Measurements from ENCODE around the gene ARFGAP1.
"Not testable (repeated sequence)": the region's sequence is repeated elsewhere in the genome, so short reads cannot be mapped to it uniquely, and the experiment has no call there.

The ARFGAP1 gene

DNA sequence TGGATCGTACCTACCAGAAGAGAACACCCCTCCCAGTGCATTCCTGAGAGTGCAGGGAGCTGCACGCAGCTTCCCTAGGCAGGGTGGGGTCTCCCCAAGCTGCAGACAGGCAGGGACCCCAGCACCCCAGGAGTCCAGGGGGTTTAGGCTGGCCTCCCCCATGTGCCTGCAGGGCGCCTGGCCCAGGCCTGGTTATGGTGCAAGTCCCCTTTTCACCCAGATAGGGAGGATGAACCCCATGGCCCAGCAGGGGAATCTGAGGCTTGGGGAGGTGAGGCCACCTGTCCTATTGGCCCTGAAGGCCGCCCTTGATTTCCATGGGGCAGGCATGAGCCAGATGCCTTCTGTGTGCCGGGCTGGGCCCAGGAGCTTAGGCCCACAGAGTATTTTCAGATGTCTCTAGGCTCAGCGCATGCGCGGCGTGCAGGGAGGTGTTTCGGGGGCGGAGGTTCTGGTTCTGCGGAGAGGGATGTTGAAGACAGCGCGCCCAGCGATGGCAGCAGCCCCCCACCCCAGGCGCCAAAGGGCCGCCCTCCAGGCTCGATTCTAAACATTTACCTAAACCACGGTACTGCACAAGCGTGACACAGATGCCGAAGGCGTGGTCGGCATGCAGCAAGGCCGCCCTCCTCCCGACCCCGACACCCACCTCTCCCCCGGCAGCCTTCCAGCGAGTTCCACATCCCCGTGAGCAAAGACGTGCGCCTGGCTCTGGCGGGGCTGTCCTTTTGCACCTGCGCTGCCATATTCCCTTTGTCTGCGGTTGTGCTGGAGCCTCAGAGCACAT, 49.7 kb downstream of the ARFGAP1 start:
- DNase-seq = no peak

GRCh38 chr20:63322933-63323273, 50.3 kb downstream of the ARFGAP1 start:
- DNase-seq = no peak

GRCh38 chr20:63323357-63323981, 50.9 kb downstream of the ARFGAP1 start:
- DNase-seq = no peak

DNA sequence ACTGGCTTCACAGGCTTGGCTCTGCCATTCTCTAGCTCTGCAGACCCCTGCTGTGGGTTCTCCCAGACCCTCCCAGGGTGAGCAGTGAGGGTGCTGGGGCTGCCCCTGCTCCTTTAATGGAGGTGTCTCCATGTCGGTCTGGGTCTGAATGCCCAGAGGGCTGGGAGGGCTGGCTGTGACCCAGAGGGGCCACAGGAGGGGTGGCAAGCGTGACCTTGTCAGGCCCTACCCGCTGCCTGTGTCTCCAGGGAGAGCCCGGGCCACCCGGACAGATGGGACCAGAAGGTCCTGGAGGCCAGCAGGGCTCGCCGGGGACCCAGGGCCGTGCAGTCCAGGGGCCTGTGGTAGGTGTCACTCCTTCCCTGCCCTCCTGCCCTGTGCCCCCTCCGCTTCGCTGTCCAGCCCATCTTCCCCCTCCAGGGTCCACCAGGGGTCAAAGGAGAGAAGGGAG, 52.4 kb downstream of the ARFGAP1 start:
- DNase-seq = no peak

DNA sequence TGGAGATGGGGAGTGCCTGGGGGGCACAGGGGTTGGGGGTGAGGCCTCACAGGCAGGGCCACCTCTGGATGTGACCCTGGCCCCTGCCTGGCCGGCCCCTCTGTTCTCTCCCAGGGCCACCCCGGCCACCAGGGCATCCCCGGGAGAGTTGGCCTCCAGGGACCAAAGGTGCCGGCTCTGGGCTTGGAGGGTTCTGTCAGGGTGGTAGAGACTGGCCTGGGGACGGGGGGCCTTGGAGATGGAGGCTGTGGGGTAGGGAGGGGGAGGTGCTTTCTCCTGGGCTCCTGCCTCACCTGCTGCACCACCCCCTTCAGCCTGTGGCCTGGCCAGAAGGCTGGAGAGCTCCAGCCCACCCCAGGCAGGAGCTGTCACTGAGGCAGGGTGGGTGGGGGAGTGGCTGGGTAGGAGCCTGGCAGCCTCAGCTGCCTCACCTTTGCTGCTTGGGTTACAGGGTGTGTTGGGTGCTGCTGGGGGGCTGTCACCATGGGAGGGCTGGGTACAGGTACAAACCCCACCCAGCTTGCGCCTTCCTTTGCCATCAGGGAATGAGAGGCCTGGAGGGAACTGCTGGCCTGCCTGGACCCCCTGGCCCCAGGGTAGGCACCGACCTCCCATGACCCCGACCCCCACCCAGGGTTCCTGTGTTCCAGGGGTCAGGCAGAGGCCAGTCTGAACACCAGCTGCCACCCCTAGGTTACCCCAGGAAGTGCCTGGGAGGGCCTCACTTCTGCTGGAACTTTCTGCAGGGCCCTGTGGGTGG, 53.1 kb downstream of the ARFGAP1 start:
- DNase-seq = no peak

- DNase-seq = no peak
These were observed 54.0 kb downstream of the ARFGAP1 start for GRCh38 chr20:63326314-63327230.

DNA sequence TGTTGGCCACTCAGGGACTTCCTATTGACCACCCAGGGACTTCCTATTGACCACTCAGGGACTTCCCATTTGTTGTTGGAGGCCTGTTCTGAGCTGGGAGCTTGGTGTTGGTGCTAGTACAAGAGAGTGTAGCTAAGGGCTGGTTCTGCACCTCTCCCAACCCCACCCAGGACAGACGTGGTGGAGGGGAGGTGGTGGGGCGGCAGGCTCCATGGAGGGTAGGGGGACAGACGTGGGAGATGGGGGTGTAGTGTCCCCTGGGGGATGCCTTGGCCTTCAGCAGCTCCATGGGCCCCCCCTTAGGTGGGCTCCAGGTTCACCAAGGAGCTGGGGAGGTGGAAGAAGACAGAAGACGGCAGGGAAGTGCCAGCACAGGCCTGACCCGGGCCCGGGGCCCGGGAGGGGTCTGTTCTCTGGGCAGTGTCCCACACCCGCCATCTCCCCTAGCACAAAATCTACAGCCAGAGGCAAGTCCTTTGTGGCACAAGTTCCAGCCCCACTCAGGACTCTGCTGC, 54.7 kb downstream of the ARFGAP1 start:
- DNase-seq = no peak

DNA sequence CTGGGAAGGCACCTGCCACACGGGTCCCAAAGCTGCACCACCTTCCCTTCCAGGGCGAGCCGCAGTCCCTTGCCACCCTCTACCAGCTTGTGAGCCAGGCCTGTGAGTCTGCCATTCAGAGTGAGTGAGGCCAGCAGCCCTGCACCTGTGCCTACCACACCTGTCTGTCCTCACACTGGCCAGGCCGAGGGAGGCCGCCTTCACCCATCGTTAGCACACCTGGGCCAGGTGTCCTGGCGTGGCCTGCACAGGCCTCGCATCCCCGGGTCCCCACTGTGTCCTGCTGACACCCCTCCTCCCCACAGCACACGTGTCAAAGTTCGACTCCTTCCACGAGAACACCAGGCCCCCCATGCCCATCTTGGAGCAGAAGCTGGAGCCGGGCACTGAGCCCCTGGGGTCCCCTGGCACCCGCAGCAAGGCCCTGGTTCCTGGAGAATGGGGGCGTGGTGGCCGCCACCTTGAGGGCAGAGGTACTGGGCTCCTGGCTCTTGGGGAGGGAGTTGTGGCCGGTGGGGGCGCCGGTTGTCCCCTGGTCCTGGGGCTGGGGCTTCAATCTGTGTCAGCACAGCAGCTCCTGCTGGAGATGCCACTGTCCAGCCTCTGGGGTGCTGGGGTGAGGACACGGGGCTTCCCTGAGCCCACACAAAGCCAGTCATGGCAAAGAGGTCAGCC, 55.5 kb downstream of the ARFGAP1 start:
- no peak for DNase-seq

- no peak for DNase-seq
These were observed 56.2 kb downstream of the ARFGAP1 start for GRCh38 chr20:63328718-63329275.

DNA sequence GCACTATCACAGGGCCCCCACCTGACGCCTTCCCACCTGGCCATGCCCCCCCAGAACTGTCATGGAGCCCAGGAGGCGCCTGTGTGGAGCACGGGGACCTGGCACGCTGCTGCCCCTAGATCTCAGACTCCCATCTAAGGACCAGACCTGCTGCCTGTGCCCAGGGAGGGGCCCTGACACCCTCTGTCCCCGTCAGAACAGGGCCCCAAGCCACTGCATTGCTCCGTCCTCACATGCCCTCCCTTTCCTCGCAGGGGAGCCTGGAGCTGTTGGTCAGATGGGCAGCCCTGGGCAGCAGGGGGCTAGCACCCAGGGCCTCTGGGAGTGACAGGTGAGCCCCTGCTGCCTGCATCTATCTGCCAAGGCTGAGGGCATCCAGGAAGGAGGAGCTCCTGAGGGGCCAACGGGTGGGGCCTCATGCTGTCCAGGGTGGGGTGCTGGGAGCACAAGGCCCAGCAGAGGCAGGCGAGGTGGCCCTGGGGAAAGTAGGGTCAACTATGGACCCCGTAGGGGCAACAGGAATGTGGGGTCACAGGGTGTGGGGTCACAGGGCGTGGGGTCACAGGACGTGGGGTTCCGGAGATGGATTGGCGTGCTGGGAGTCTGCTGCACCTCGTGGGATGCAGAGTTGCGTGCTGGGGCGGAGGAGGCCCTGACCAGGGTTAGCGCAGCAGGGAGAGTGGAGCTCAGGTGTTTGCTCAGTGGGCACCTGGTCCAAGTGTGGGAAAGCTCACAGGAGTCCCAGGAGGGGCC, 56.9 kb downstream of the ARFGAP1 start:
- DNase-seq = no peak

GRCh38 chr20:63330084-63330760, 57.6 kb downstream of the ARFGAP1 start:
- DNase-seq = no peak

DNA sequence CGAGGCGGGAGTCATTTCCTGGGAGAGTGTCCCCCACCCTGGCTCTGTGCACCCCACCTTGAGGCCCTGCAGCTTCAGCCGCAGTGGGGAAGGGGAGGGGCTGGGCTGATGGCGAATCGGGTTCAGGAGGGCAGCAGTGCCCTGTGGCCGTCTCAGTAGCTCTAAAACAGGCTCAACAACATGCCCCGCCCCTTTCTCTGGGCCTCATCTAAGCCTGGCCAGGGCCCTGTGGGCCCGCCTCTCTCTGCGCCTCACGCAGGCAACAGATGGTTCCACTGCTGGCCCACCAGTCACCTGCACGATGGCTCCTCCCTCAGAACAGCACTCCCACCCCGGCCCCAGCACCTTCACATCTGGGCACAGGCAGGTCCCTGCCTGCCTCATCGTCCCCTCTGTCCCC, 58.3 kb downstream of the ARFGAP1 start:
- no peak for DNase-seq

DNA sequence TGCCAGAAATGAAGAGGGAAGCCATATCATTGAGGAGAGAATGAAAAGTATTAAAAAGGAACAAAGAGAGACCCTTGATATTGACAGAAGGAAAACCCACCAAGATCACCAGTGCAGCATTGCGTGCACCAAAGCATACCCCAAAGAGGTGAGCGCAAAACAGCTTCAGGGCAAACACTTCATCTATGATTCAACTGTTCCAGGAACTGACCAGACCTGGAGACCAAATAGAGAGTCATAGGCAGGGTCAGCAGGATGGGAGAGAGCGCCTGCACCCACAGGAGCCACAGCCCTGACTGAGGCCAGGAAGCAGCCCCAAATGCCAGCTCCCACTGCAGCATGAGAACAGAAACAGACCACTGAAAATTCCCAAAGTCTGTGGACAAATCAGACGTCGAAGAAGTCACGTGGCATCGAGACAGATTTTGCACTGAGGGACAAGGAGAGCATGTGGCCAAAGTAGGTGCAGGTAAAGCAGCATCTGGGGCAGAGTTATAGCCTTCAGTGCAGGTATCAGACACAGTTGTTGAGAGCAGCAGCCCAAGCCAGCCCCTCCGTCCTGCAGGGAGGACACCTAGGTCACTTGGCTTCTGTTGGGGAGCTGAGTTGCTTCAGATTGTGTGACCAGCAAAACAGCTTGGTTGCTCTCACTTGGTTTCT, 59.3 kb downstream of the ARFGAP1 start:
- no peak for DNase-seq

DNA sequence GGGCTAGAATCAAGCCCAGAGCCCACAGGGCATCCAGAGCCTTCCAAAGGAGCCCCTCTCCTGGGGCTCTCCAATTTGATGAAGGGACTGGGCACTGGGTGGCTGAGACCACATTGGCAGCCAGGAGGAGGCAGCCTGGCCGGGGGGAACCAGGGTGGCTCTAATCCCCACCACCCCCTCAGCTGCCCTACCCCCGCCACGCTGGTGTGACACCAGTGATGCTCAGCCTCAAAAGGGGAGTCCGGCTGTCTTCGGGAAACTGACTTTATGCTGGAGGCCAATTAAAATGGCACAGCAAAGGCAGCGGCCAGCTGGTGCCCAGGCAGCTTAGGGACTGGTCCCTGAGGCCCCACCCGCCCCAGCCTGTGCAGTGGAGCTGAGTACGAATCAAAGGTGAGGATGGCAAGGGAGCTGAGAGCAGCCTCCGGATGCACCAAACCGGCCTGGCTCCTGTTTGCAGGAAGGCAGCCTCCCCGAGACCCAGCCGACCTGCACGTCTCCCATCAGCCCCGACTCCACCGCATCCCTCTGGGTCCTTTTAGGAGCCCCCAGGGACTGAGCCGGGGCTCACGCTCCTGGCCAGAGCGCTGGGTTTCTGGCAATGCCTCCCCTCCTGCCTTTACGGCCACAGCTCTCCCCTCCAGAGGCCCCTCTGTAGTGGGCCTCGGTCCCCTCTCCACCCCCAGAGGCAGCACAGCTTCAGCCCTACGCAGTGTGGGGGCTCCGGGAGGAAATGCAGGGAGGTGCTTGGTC, 60.1 kb downstream of the ARFGAP1 start:
- DNase-seq = no peak

DNA sequence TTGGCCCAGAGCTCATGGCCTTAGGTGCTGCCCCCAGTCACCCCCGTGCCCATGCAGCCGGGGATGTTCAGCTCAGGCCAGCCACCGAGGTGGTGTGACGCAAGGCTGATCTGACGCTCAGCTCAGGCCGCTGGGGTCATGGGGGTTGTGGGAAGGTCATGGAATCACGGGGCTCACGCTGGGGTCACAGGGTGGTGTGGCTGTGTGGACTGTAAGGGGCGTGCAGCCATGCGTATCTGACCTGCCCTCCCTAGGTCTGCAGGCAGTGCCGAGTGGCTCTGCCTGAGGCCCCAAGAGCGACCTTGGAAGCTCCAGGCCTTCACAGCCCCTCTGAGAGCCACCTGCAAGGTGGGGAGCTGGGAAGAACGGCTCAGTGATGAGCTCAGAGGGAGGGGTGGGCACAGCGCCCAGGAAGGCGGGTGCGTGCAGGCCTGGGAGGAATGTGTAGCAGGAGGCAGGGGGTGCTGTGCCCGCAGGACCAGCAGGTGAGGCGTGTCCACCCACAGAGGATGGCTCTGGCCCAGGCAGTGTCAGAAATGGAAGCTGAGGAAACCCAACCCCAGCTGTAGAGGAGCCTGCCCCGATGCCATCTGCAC, 60.7 kb downstream of the ARFGAP1 start:
- DNase-seq = no peak

- DNase-seq = no peak
These were observed 61.7 kb downstream of the ARFGAP1 start for GRCh38 chr20:63334356-63334755.

DNA sequence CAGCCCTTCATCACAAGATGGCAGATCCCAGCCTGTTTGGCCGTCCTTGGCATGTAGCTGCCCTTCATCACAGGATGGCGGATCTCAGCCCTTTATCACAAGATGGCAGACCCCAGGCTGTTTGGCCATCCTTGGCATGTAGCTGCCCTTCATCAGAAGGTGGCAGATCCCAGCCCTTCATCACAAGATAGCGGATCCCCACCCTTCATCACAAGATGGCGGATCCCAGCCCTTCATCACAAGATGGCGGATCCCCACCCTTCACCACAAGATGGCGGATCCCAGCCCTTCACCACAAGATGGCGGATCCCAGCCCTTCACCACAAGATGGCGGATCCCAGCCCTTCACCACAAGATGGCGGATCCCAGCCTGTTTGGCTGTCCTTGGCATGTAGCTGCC, 62.4 kb downstream of the ARFGAP1 start:
- not testable (repeated sequence) for DNase-seq

DNA sequence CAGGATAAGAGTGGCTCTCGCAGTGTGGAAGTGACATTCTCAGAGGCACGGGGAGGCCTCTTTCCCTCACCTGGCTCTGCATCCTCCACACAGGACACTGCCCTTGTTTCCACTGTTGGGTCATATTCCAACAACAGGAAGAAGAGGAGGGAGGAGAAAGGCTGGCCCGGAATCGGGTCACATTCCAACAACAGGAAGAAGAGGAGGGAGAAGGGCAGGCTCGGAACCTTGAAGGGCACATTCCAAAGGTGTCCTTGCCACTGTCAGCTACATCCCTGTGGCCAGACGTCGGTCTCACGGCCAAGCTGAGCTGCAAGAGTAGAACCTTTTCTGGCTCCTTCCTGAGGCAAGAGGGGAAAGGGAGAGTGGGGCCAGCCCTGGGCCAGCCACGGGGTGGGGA, 63.1 kb downstream of the ARFGAP1 start:
- no peak for DNase-seq
